Nephron (organoid): ENCODE results near the gene CDR2.

Source experiments
- H3K27ac Mint-ChIP-seq, 3 experiments: 2 replicates each; pipeline ENCODE4 v1.8.0; 2020; ENCODE audit warnings: mixed read lengths in 3 of 3, mild to moderate bottlenecking in 2 of 3, moderate library complexity in 1 of 3
- H3K27me3 Mint-ChIP-seq: 2 replicates; pipeline ENCODE4 v1.8.0; 2021; ENCODE audit warnings: low read depth, mild to moderate bottlenecking, moderate library complexity, mixed read lengths
- H3K36me3 Mint-ChIP-seq: 2 replicates; pipeline ENCODE4 v1.8.0; 2020; ENCODE audit warnings: low read depth, mixed read lengths
- H3K4me1 Mint-ChIP-seq: 2 replicates; pipeline ENCODE4 v1.8.0; 2020; ENCODE audit warnings: mixed read lengths
- H3K4me3 Mint-ChIP-seq, 3 experiments: 2 replicates each; pipeline ENCODE4 v1.8.0; 2020; ENCODE audit warnings: mild to moderate bottlenecking in 3 of 3, mixed read lengths in 3 of 3, moderate library complexity in 2 of 3
- H3K9me3 Mint-ChIP-seq: 2 replicates; pipeline ENCODE4 v1.8.0; 2020; ENCODE audit warnings: mixed read lengths
- TF ChIP-seq, protein P1 (sequence below), 3 experiments: fragments of 200-600 bp; sonication (generic); IDR thresholded peaks; one replicate each; pipeline ENCODE4 v1.5.0; 2021; ENCODE audit warnings: antibody characterized with exemption in 3 of 3; ENCODE audit not compliant: unreplicated experiment in 3 of 3

Gene CDR2

DNA sequence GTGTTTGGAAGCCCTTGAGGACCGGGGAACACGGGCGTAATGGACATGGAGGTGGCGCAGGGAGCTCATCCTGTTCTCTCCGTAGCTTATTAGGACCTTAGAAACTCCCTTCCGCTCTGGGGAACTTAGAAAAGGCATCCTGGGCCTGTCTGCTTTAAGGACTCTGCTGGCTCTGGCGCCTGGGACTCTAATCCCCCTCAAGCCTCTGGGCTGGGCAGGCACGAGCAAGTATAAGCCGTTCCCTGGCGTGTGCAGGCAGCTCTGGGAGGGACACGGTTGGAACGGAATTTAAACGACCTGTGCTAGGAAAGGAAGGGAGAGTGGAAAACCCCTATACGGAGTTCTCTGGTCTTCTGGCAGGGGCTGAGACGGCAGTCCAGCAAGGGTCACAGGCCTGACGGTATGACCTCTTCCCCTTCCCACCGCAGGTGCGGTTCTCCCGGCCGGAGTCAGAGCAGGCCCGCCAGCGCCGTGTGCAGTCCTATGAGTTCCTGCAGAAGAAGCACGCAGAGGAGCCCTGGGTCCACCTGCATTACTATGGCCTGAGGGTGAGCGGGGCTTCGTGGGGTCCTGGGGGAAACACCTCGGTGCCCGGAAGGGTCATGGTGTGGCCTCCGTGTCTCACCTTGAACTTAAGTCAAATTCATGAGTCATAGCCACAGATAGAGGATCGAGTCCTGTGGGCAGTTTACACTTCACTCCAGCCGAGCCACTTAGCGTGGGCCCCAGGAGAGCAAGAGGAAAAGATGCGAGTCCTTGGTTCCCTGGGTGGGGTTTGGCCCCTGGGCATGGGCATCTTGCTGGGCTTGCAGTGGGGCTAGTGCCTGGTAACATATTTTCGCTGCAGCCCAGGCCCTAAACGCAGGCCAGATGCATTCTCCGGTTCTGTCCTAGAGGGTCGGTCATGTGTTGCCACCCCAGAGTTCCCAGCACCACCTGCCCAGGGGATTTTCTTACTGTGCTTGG is 59.5 kb downstream of the CDR2 start:
- H3K27ac Mint-ChIP-seq, result no peak overlapping the region
- H3K27me3 Mint-ChIP-seq, result no peaks in the 10 kb centered on the region
- H3K36me3 Mint-ChIP-seq, result peaks cover 40% of the 10 kb centered on the region
- no peak overlapping the region for H3K4me3 Mint-ChIP-seq
- TF ChIP-seq, protein P1, sequence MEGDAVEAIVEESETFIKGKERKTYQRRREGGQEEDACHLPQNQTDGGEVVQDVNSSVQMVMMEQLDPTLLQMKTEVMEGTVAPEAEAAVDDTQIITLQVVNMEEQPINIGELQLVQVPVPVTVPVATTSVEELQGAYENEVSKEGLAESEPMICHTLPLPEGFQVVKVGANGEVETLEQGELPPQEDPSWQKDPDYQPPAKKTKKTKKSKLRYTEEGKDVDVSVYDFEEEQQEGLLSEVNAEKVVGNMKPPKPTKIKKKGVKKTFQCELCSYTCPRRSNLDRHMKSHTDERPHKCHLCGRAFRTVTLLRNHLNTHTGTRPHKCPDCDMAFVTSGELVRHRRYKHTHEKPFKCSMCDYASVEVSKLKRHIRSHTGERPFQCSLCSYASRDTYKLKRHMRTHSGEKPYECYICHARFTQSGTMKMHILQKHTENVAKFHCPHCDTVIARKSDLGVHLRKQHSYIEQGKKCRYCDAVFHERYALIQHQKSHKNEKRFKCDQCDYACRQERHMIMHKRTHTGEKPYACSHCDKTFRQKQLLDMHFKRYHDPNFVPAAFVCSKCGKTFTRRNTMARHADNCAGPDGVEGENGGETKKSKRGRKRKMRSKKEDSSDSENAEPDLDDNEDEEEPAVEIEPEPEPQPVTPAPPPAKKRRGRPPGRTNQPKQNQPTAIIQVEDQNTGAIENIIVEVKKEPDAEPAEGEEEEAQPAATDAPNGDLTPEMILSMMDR (IDR thresholded peaks at IDR 0.05; ENCODE audit: unreplicated experiment in 3 of 3), result no peak
- H3K9me3 Mint-ChIP-seq, result no peaks in the 10 kb centered on the region
- H3K4me1 Mint-ChIP-seq, result no peaks in the 10 kb centered on the region

DNA sequence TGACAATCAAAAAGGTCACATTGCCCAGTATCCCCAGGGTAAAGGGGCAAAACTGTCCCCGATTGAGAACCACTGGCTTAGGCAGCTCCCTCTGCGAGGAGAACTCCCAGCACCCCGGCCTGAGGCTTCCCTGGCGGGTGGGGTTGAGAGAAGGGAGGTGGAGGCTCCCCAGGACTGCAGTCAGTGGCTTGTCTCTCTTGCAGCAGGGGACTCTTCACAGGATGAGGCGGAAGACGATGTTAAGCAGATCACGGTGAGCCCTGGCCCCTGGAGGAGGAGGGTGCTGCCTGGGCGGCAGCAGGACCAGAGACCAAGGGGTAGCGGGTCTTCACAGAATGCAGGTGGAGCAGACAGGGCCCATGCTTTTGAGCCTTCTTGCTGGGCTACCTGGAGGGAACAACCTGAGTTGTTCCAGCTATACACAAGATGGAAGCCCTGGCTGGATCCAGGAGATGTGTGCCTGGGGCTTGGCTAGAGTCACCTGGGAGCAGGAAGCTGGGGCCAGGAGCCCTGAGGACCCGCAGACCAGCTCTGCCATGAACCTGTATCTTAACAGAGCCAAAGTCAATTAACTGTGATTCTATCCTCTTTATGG is 60.4 kb downstream of the CDR2 start:
- Mint-ChIP-seq H3K9me3 (no peaks in the 10 kb centered on the region), H3K36me3 (peaks cover 36% of the 10 kb centered on the region), H3K4me3 (no peak overlapping the region), H3K27ac (no peak overlapping the region), H3K4me1 (no peaks in the 10 kb centered on the region), H3K27me3 (no peaks in the 10 kb centered on the region)
- TF ChIP-seq, protein P1 (IDR thresholded peaks at IDR 0.05; ENCODE audit: unreplicated experiment in 3 of 3), result no peak

DNA sequence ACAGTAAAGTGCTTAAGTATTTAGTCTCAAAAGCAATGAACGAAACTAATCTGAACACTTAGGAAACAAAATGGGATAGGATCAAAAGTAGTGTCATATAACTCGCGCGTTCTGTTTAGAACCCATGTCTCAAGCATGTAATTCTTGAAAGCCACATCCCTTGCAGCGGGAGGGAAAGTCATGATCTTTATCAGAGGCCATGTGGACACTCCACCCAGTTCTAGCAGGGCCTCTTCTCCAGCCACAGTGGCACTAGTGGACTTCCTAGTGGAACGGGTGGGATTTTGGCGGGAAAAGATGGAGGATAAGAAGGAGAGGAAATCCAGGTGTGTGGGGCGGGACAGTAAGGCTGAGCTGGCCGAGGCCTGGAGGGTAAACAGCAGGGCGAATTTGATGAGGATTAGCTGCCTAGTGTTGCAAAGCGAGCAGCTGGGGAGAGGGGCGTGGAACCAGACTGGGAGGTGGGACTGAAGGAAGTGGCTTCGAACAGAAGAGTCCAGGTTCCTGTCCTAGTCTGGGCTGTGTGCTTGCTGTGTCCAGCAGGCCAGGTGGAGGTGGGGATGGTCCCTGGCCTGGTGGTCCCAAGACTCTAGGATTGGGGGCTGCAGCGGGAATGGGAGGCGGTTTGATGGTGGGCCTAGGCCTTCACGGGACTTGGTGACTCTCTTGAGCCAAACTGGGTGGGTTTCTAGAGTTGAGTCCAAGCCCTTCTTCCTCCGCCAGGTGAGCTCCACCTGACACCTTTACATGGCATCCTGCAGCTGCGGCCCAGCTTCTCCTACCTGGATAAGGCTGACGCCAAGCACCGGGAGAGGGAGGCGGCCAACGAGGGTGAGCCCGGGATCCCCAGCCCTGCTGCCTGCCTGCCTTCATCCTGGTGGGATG is 61.3 kb downstream of the CDR2 start:
- no peaks in the 10 kb centered on the region for H3K27me3 Mint-ChIP-seq
- no peaks in the 10 kb centered on the region for H3K9me3 Mint-ChIP-seq
- no peak overlapping the region for H3K27ac Mint-ChIP-seq
- no peaks in the 10 kb centered on the region for H3K4me1 Mint-ChIP-seq
- no peak overlapping the region for H3K4me3 Mint-ChIP-seq
- peaks cover 36% of the 10 kb centered on the region for H3K36me3 Mint-ChIP-seq
- TF ChIP-seq, protein P1 (IDR thresholded peaks at IDR 0.05; ENCODE audit: unreplicated experiment in 3 of 3), result no peak

DNA sequence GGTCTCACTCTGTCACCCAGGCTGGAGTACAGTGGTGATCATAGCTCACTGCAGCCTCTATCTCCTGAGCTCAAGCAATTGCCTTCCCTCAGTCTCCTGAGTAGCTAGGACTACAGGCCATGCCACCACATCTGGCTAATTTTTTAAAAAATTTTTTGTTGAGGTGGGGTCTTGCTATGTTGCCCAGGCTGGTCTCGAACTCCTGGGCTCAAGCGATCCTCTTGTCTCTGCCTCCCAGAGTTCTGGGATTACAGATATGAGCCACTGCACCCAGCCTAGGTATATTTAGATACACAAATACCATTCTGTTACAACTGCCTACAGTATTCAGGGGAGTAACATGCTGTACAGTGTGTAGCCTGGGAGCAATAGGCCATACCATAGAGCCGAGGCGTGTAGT is 62.9 kb downstream of the CDR2 start:
- H3K4me3 Mint-ChIP-seq, result no peak overlapping the region
- H3K9me3 Mint-ChIP-seq, result no peaks in the 10 kb centered on the region
- TF ChIP-seq, protein P1 (IDR thresholded peaks at IDR 0.05; ENCODE audit: unreplicated experiment in 3 of 3), result no peak
- no peaks in the 10 kb centered on the region for H3K27me3 Mint-ChIP-seq
- H3K4me1 Mint-ChIP-seq, result no peaks in the 10 kb centered on the region
- peaks cover 38% of the 10 kb centered on the region for H3K36me3 Mint-ChIP-seq
- H3K27ac Mint-ChIP-seq, result no peak overlapping the region

DNA sequence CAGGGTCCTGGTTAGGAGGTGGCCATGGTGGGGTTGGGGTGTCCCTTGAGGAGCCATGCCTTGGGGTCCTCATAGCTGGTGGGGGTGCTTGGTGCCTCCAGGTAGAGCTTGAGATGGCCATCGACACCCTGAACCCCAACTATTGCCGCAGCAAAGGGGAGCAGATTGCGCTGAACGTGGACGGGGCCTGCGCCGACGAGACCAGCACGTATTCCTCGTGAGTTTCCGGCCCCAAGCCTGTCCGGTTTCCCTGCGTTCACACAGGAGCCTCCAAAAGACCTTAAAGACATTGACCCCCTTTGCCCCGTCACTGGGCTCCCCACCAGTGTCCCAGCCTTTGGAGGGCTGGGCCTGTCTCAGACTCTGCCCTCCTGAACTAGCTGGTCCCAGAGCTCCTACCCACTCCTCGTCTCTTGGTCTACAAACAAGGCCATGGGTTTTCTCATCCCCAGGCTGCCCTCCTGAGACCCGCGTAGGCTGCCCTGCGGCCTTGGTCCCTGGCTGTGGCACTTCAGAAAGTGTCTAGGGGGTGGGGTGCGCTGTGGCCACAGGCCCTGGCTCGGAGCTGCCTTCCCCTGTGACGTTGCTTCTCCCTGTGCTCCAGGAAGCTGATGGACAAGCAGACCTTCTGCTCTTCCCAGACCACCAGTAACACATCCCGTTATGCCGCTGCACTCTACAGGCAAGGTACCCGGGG is 65.4 kb downstream of the CDR2 start:
- no peaks in the 10 kb centered on the region for H3K4me1 Mint-ChIP-seq
- H3K4me3 Mint-ChIP-seq, result no peak overlapping the region
- no peaks in the 10 kb centered on the region for H3K9me3 Mint-ChIP-seq
- no peak overlapping the region for H3K27ac Mint-ChIP-seq
- H3K36me3 Mint-ChIP-seq, result peaks cover 31% of the 10 kb centered on the region
- H3K27me3 Mint-ChIP-seq, result no peaks in the 10 kb centered on the region
- TF ChIP-seq, protein P1 (IDR thresholded peaks at IDR 0.05; ENCODE audit: unreplicated experiment in 3 of 3), result no peak
